SK-N-SH (cell line): ENCODE data around the gene SLC17A3. TPM values are rescaled to one million over a fixed set of nuclear protein-coding genes. Genes with fewer than 3 reads are reported as not detected.

Source experiments
- CTCF ChIA-PET: fragments of 300-600, 350-600 bp; formaldehyde crosslinking; extraction: SDS; loops from one replicate; lab custom pipeline; 2021; lab: Yijun Ruan, JAX
- POLR2A ChIA-PET: fragments of 350-600 bp; sonication (Branson Sonifier 250); formaldehyde crosslinking; extraction: SDS; loops from one replicate; lab custom pipeline; 2020; ENCODE audit warnings: antibody characterized with exemption, inconsistent platforms; lab: Yijun Ruan, JAX
- DNase-seq: peaks from one replicate; pipeline ENCODE4 v3.0.0; 2012
- H2AFZ ChIP-seq: fragments of 200-600 bp; sonication (generic); 2 replicates; pipeline ENCODE4 v1.8.1; 2016; ENCODE audit warnings: antibody characterized with exemption, mild to moderate bottlenecking, low read depth
- H3F3A ChIP-seq: fragments of 200-600 bp; sonication (generic); replicated peaks from 2 replicates; pipeline ENCODE3; 2016; ENCODE audit warnings: antibody characterized with exemption, mild to moderate bottlenecking; ENCODE audit not compliant: insufficient read depth
- H3K27ac ChIP-seq, 2 experiments: fragments of 200-500 bp in 1 of 2; fragments of 200-600 bp in 1 of 2; sonication (Bioruptor generic) in 1 of 2; sonication (generic), shearing (Covaris generic) in 1 of 2; 2 replicates each; pipeline versions ENCODE4 v1.5.1 to v1.6.1; 2014 to 2016; ENCODE audit warnings: low read depth in 2 of 2, inconsistent platforms in 1 of 2, low read length in 1 of 2, mild to moderate bottlenecking in 1 of 2, mixed read lengths in 1 of 2
- H3K27me3 ChIP-seq: fragments of 200-600 bp; sonication (generic), shearing (Covaris generic); 2 replicates; pipeline ENCODE4 v1.6.1; 2016; ENCODE audit warnings: mixed run types; ENCODE audit not compliant: insufficient read depth
- H3K36me3 ChIP-seq, 2 experiments: fragments of 200-500 bp in 1 of 2; fragments of 200-600 bp in 1 of 2; sonication (Bioruptor generic) in 1 of 2; sonication (generic) in 1 of 2; replicated peaks in 1 of 2; 2 replicates each; pipeline versions ENCODE3 to v1.5.1; 2014 to 2016; ENCODE audit warnings: low read length in 1 of 2, mild to moderate bottlenecking in 1 of 2; ENCODE audit not compliant: insufficient read depth in 2 of 2, control insufficient read depth in 1 of 2
- H3K4me1 ChIP-seq, 2 experiments: fragments of 200-500 bp in 1 of 2; fragments of 200-600 bp in 1 of 2; sonication (Bioruptor generic) in 1 of 2; sonication (generic), shearing (Covaris generic) in 1 of 2; 2 replicates each; pipeline versions ENCODE4 v1.5.1 to v1.6.1; 2014 to 2016; ENCODE audit warnings: low read depth in 1 of 2, low read length in 1 of 2, mixed run types in 1 of 2; ENCODE audit not compliant: insufficient read depth in 2 of 2, control insufficient read depth in 1 of 2
- H3K4me2 ChIP-seq: fragments of 200-600 bp; sonication (generic), shearing (Covaris generic); 2 replicates; pipeline ENCODE4 v1.6.1; 2017; ENCODE audit warnings: mixed run types
- H3K4me3 ChIP-seq, 2 experiments: fragments of 200-500 bp in 1 of 2; fragments of 200-600 bp in 1 of 2; sonication (Bioruptor generic) in 1 of 2; sonication (generic), shearing (Covaris generic) in 1 of 2; 2 replicates each; pipeline versions ENCODE4 v1.5.1 to v1.8.1; 2014 to 2016; ENCODE audit warnings: low read depth in 2 of 2, inconsistent platforms in 1 of 2, low read length in 1 of 2, mild to moderate bottlenecking in 1 of 2, mixed read lengths in 1 of 2, moderate library complexity in 1 of 2
- H3K79me2 ChIP-seq: fragments of 200-600 bp; sonication (generic); 2 replicates; pipeline ENCODE4 v1.8.1; 2017; ENCODE audit warnings: mild to moderate bottlenecking; ENCODE audit not compliant: insufficient read depth
- H3K9ac ChIP-seq: fragments of 200-600 bp; sonication (generic); 2 replicates; pipeline ENCODE4 v1.6.1; 2017; ENCODE audit warnings: mixed run types
- H3K9me2 ChIP-seq: fragments of 200-600 bp; sonication (generic); 2 replicates; pipeline ENCODE4 v1.6.1; 2017; ENCODE audit warnings: mixed run types
- H3K9me3 ChIP-seq: fragments of 200-600 bp; sonication (generic); 2 replicates; pipeline ENCODE4 v1.6.1; 2017; ENCODE audit warnings: mixed run types, mild to moderate bottlenecking, moderate library complexity
- H4K20me1 ChIP-seq: fragments of 200-600 bp; sonication (generic); 2 replicates; pipeline ENCODE4 v1.6.1; 2017; ENCODE audit warnings: mild to moderate bottlenecking, mixed run types; ENCODE audit not compliant: insufficient read depth
- ELF1 ChIP-seq: IDR thresholded peaks from 2 replicates; pipeline ENCODE4 v1.4.0; 2012
- EP300 ChIP-seq, 2 experiments: IDR thresholded peaks; 2 replicates each; pipeline versions ENCODE4 v1.4.0 to v1.6.1; 2012; ENCODE audit warnings: borderline replicate concordance in 1 of 2, low read depth in 1 of 2, low read length in 1 of 2
- FOSL2 ChIP-seq: IDR thresholded peaks from 2 replicates; pipeline ENCODE4 v1.4.0; 2012; ENCODE audit warnings: low read depth, mild to moderate bottlenecking, moderate library complexity, borderline replicate concordance
- FOXM1 ChIP-seq: IDR thresholded peaks from 2 replicates; pipeline ENCODE4 v1.4.0; 2012; ENCODE audit warnings: low read depth, mild to moderate bottlenecking
- GATA2 ChIP-seq: sonication (generic); formaldehyde crosslinking; IDR thresholded peaks from 2 replicates; pipeline ENCODE4 v1.5.0; 2020; ENCODE audit warnings: mild to moderate bottlenecking, missing genetic modification reagents
- JUND ChIP-seq: IDR thresholded peaks from 2 replicates; pipeline ENCODE4 v1.4.0; 2012
- MXI1 ChIP-seq: IDR thresholded peaks from 2 replicates; pipeline ENCODE4 v1.6.1; 2012; ENCODE audit warnings: mild to moderate bottlenecking, low read depth, low read length, improper control_type of control experiment
- POLR2AphosphoS5 ChIP-seq: IDR thresholded peaks from 2 replicates; pipeline ENCODE4 v1.6.1; 2012; ENCODE audit warnings: low read depth, low read length
- RAD21 ChIP-seq: IDR thresholded peaks from 2 replicates; pipeline ENCODE4 v1.6.1; 2012; ENCODE audit warnings: mild to moderate bottlenecking, low read length
- RCOR1 ChIP-seq: fragments of 150-350 bp; IDR thresholded peaks from 2 replicates; pipeline ENCODE4 v1.6.1; 2017; ENCODE audit warnings: antibody characterized with exemption, low read length
- RFX5 ChIP-seq: IDR thresholded peaks from 2 replicates; pipeline ENCODE4 v1.6.1; 2012; ENCODE audit warnings: mild to moderate bottlenecking, improper control_type of control experiment, low read length
- TCF12 ChIP-seq: IDR thresholded peaks from 2 replicates; pipeline ENCODE4 v1.4.0; 2012
- YY1 ChIP-seq: IDR thresholded peaks from 2 replicates; pipeline ENCODE4 v1.4.0; 2012; ENCODE audit warnings: low read depth, mild to moderate bottlenecking
- WGBS: methylation state at CpG from one replicate; pipeline ENCODE4 v1.1.6; 2017; ENCODE audit warnings: low lambda C conversion rate; 5-methylcytosine and 5-hydroxymethylcytosine counted together
- polyA plus RNA-seq, 3 experiments: library from polyadenylated mRNA; depleted of rRNA; stranded (reverse); fragments of >200 nt; gene quantifications; 2 replicates each; pipeline ENCODE4 v1.2.3, GENCODE V29; 2012
- TF ChIP-seq, protein P1 (sequence below): IDR thresholded peaks from 2 replicates; pipeline ENCODE4 v1.4.0; 2012; ENCODE audit warnings: low read depth, borderline replicate concordance
- TF ChIP-seq, protein P2 (sequence below): IDR thresholded peaks from 2 replicates; pipeline ENCODE4 v1.4.0; 2012; ENCODE audit warnings: low read depth
- TF ChIP-seq, protein P3 (sequence below): fragments of 200-600 bp; sonication (generic); IDR thresholded peaks from 2 replicates; pipeline ENCODE4 v1.6.1; 2017; ENCODE audit warnings: antibody characterized with exemption, mild to moderate bottlenecking, moderate library complexity
- TF ChIP-seq, protein P4 (sequence below): IDR thresholded peaks from 2 replicates; pipeline ENCODE4; 2012

SLC17A3 gene
- polyA plus RNA-seq, 1 of the 3 experiments (the other 2 are of a cell fraction): not detected

DNA sequence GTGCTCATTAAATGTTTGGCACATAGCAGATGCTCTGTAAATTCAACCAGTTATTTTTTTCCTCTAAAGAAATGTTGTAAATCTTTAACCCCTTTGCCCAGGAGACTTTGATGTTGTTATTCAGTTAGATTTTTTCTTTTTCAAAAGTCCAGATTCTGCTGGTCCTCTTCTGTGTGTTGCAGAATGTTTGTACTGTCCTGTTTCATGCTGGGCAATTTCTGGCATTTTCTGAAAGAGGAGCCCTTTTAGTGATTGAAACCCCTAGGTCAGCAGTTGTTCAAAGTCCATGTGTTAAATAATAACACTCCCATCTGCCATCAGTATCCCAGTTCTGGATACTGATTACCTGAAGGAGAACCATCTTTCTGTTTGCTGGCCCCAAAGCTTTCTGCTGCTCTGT lies 40.9 kb downstream of the SLC17A3 start:
- POLR2A ChIA-PET: no interaction called here
- no peaks in the 10 kb centered on the region for H3K36me3 ChIP-seq
- no peaks in the 10 kb centered on the region for H3K9me2 ChIP-seq
- no peaks in the 10 kb centered on the region for H3K9me3 ChIP-seq
- no peak for DNase-seq
- H3F3A ChIP-seq: no peaks in the 10 kb centered on the region
- no peaks in the 10 kb centered on the region for H3K27me3 ChIP-seq
- no peak overlapping the region for H3K4me3 ChIP-seq
- H3K79me2 ChIP-seq: no peaks in the 10 kb centered on the region
- no peaks in the 10 kb centered on the region for H4K20me1 ChIP-seq
- H2AFZ ChIP-seq: no peak overlapping the region
- H3K27ac ChIP-seq: no peak overlapping the region
- H3K9ac ChIP-seq: no peak overlapping the region
- TF ChIP-seq, protein P1, sequence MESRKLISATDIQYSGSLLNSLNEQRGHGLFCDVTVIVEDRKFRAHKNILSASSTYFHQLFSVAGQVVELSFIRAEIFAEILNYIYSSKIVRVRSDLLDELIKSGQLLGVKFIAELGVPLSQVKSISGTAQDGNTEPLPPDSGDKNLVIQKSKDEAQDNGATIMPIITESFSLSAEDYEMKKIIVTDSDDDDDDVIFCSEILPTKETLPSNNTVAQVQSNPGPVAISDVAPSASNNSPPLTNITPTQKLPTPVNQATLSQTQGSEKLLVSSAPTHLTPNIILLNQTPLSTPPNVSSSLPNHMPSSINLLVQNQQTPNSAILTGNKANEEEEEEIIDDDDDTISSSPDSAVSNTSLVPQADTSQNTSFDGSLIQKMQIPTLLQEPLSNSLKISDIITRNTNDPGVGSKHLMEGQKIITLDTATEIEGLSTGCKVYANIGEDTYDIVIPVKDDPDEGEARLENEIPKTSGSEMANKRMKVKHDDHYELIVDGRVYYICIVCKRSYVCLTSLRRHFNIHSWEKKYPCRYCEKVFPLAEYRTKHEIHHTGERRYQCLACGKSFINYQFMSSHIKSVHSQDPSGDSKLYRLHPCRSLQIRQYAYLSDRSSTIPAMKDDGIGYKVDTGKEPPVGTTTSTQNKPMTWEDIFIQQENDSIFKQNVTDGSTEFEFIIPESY: no peak
- TF ChIP-seq TCF12: no peak
- TF ChIP-seq, all 33 proteins: peak for 0
- CTCF ChIA-PET: no interaction called here
- Histone ChIP-seq H3K4me1 (no peaks in the 10 kb centered on the region), H3K4me2 (no peak overlapping the region)

DNA sequence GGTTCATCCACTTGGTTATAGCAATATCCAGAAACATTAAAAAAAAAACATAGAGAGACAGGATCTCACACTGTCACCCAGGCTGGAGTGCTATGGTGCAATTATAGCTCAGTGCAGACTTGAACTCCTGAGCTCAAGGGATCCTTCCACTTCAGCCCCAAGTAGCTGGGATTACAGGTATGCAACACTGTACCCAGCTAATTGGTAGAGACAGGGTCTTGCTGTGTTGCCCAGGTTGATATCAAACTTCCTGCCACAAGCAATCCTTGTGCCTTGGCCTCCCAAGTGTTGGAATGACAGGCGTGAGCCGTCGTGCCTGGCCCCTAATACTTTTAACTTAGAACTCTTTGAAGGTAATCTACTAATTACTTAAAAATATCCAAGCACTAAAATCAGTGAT lies 41.4 kb downstream of the SLC17A3 start:
- H3K27ac ChIP-seq: no peak overlapping the region
- H3F3A ChIP-seq: no peaks in the 10 kb centered on the region
- no peaks in the 10 kb centered on the region for H3K4me1 ChIP-seq
- no peaks in the 10 kb centered on the region for H3K79me2 ChIP-seq
- no peaks in the 10 kb centered on the region for H4K20me1 ChIP-seq
- H3K4me2 ChIP-seq: no peak overlapping the region
- H3K4me3 ChIP-seq: no peak overlapping the region
- DNase-seq: no peak
- no peaks in the 10 kb centered on the region for H3K9me3 ChIP-seq
- H2AFZ ChIP-seq: no peak overlapping the region
- 48% methylated on average over 3 of the region's 3 CpGs for WGBS
- no peak for TF ChIP-seq POLR2AphosphoS5
- TF ChIP-seq ELF1: no peak
- no peak for TF ChIP-seq GATA2 (CRISPR knock-in tag)
- TF ChIP-seq, protein P1: no peak
- TF ChIP-seq TCF12: no peak
- CTCF ChIA-PET: no interaction called here
- no peaks in the 10 kb centered on the region for H3K27me3 ChIP-seq
- no peaks in the 10 kb centered on the region for H3K36me3 ChIP-seq
- POLR2A ChIA-PET: no interaction called here
- H3K9ac ChIP-seq: no peak overlapping the region
- no peaks in the 10 kb centered on the region for H3K9me2 ChIP-seq

DNA sequence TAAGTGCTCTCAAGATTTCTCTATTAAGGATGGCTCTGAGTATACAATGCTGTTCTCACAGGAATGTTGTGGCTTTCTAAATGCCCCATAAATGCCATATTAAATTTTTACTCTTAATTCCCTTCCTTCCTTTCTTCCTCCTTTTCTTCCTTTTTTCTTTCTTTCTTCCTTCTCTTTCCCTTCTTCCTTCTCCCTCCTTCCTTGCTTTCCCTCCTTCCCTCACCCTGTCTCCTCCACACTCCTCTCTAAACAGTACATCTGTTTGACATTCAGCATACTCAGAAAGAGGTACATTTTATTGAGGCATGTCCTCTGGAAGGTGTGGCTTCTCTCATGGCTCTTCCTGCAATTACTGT lies 41.8 kb downstream of the SLC17A3 start:
- H3K4me3 ChIP-seq: no peak overlapping the region
- CTCF ChIA-PET: no interaction called here
- TF ChIP-seq, protein P2, sequence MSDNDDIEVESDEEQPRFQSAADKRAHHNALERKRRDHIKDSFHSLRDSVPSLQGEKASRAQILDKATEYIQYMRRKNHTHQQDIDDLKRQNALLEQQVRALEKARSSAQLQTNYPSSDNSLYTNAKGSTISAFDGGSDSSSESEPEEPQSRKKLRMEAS: no peak
- TF ChIP-seq YY1: no peak
- TF ChIP-seq, protein P3, sequence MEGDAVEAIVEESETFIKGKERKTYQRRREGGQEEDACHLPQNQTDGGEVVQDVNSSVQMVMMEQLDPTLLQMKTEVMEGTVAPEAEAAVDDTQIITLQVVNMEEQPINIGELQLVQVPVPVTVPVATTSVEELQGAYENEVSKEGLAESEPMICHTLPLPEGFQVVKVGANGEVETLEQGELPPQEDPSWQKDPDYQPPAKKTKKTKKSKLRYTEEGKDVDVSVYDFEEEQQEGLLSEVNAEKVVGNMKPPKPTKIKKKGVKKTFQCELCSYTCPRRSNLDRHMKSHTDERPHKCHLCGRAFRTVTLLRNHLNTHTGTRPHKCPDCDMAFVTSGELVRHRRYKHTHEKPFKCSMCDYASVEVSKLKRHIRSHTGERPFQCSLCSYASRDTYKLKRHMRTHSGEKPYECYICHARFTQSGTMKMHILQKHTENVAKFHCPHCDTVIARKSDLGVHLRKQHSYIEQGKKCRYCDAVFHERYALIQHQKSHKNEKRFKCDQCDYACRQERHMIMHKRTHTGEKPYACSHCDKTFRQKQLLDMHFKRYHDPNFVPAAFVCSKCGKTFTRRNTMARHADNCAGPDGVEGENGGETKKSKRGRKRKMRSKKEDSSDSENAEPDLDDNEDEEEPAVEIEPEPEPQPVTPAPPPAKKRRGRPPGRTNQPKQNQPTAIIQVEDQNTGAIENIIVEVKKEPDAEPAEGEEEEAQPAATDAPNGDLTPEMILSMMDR: no peak
- TF ChIP-seq JUND: no peak
- TF ChIP-seq, protein P4, sequence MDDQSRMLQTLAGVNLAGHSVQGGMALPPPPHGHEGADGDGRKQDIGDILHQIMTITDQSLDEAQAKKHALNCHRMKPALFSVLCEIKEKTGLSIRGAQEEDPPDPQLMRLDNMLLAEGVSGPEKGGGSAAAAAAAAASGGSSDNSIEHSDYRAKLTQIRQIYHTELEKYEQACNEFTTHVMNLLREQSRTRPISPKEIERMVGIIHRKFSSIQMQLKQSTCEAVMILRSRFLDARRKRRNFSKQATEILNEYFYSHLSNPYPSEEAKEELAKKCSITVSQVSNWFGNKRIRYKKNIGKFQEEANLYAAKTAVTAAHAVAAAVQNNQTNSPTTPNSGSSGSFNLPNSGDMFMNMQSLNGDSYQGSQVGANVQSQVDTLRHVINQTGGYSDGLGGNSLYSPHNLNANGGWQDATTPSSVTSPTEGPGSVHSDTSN: no peak
- TF ChIP-seq FOXM1: no peak
- no peak for TF ChIP-seq RFX5
- TF ChIP-seq EP300 (IDR thresholded peaks at IDR 0.05; ENCODE audit: borderline replicate concordance in 1 of 2, low read depth in 1 of 2, low read length in 1 of 2): no peak
- no peak for TF ChIP-seq RAD21
- TF ChIP-seq MXI1: no peak
- TF ChIP-seq TCF12: no peak
- no peak for TF ChIP-seq RCOR1
- TF ChIP-seq FOSL2: no peak

More for the DNA sequence above, 41.8 kb downstream of the SLC17A3 start:
- H3F3A ChIP-seq: no peaks in the 10 kb centered on the region
- no peak overlapping the region for H3K9ac ChIP-seq
- H3K27me3 ChIP-seq: no peaks in the 10 kb centered on the region
- H3K27ac ChIP-seq: no peak overlapping the region
- DNase-seq: no peak
- no peaks in the 10 kb centered on the region for H4K20me1 ChIP-seq
- no peak overlapping the region for H2AFZ ChIP-seq
- no peaks in the 10 kb centered on the region for H3K9me3 ChIP-seq
- H3K79me2 ChIP-seq: no peaks in the 10 kb centered on the region
- no peak overlapping the region for H3K4me2 ChIP-seq
- POLR2A ChIA-PET: no interaction called here
- H3K36me3 ChIP-seq: no peaks in the 10 kb centered on the region
- no peaks in the 10 kb centered on the region for H3K4me1 ChIP-seq
- no peaks in the 10 kb centered on the region for H3K9me2 ChIP-seq
